ENCODE results near the gene ROCK2.
"Not testable (repeated sequence)": the region's sequence is repeated elsewhere in the genome, so short reads cannot be mapped to it uniquely, and the experiment has no call there.

The ROCK2 gene

DNA sequence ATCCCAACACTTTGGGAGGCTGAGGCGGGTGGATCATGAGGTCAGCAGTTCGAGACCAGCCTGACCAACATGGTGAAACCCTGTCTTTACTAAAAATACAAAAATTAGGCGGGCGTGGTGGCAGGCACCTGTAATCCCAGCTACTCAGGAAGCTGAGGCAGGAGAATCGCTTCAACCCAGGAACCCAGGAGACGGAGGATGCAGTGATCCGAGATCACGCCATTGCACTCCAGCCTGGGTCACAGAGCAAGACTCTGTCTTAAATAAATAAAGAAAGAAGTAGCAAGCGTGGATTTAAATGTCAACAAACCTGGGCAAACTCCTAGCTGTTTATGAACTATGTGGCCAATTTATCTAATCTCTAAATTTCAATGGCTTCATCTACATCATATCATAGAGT is 82.9 kb downstream of the ROCK2 start:
- not testable (repeated sequence) for DNase-seq

DNA sequence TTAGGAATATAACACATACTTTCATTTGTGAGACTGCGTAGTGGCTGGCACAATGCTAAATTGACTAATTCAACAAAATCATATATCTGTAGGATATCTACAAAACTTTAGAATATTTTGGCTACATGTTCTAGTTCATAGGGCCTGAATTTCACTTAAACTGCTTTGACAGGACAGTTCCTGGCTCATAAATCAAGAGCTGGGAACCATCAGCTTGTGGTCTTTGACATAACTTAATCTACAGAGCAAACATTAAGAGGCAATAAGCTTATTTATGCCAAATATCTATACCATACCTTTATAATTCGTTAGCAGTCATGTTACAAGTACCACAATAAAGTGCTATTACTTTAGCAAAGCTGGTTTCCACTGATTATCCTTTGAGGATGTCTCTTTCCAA is 83.5 kb downstream of the ROCK2 start:
- no peak for DNase-seq

DNA sequence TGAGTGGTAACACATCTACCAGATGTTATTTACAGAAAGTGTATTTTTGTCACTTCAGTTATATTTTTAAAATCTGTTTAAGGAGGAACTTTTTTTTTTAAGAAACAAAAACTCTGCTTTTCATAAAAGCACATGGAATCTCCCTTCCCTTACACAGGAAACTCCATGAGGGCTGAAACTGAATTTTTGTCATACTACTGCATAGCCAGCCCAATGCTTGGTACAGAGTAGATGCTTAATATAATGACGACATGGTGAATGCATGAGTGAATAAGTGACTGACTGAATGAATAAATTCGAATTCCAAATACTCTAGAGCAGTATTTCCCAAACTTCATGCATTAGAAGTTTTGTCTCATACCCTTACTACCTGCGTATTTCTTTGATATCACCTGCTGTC is 86.5 kb downstream of the ROCK2 start:
- DNase-seq: no peak

DNA sequence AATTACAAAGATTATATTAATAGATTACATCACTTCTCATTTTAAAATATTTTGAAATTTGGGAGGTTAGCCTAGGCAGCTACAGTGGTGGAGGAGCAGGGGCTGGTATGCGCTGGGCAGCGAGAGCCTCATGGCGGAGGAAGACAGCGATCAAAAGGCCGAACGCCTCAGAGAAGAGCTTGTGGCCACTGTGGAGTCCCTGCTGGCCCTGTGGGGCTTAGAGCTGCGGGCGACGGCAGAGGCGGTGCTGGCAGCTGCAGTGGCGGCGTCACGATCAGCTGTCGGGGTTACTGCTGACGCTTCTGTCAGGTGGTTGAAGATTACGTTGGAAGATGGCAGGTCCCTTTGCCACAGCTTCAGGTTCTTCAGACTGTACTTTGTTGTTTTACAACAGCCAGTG is 87.4 kb downstream of the ROCK2 start:
- no peak for DNase-seq

DNA sequence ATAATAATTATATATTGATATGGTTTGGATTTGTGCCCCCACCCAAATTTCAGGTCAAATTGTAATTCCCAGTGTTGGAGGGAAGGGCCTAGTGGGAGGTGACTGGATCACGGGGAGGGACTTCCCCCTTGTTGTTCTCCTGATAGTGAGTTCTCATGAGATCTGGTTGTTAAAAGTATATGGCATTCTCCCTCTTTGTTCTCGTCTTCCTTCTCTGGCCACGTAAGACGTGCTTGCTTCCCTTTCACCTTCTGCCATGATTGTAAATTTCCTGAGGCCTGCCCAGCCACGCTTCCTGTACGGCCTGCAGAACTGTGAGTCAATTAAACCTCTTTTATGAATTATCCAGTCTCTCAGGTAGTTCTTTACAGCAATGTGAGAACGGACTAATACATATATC is 88.3 kb downstream of the ROCK2 start:
- no peak for DNase-seq

DNA sequence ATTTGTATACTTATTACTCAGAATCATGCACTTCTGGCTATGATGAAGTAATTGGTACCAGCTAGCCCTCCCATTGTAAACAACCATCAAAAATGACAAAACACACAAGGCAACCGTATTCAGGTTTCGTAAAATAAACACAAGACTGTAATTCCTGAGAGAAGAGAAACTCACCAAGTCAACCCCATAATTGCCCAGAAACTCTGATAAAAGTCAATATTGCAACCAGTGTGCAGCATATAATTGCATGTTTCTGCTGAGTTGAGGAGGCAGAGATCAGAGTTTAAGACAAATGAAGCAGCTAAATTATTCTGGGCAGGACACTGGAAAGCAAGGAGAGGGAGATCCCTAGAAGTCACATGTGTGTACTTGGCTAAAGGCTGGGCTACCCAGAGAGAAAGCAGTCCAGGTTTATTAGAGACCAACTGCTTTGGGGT is 90.3 kb downstream of the ROCK2 start:
- no peak for DNase-seq

DNA sequence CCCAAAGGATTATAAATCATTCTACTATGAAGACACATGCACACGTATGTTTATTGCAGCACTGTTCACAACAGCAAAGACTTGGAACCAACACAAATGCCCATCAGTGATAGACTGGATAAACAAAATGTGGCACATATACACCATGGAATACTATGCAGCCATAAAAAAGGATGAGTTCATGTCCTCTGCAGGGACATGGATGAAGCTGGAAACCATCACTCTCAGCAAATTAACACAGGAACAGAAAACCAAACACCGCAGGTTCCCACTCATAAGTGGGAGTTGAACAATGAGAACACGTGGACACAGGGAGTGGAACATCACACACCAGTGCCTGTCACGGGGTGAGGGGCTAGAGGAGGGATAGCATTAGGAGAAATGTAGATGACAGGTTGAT is 92.0 kb downstream of the ROCK2 start:
- not testable (repeated sequence) for DNase-seq

DNA sequence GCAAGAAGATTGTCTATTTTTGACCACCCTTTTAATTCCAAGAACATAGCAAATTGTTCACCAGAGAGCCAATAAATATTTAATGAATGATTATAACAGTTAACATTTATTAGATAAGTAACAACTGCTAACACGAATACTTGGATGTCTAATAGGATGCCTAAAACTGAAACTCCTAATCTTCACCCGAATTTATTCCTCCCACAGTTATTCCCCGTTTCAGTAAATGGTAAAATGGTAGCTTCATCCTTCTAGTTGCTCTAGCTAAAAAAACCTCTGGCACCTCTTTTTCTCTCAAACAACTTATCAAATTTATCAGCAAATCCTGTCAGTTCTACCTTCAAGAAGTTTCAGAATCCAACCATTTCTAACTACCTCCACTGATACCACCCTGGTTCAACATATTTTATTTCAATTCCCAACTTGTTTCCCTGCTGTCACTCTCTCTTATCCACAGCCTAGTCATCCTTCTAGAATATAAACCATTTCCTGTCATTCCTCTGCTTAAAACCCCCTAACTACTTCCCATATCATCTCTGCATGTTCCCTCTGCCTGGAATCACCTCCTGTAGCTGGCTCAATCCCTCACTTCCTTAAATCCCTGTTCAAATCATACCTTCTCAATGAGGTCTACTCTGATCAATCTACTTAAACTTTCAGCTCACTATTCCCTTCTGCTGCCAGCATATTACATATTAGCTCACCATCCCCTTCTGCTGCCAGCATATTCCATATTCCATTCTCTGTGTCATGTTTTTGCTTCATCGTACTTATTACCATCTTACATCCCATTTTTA is 93.8 kb downstream of the ROCK2 start:
- no peak for DNase-seq

DNA sequence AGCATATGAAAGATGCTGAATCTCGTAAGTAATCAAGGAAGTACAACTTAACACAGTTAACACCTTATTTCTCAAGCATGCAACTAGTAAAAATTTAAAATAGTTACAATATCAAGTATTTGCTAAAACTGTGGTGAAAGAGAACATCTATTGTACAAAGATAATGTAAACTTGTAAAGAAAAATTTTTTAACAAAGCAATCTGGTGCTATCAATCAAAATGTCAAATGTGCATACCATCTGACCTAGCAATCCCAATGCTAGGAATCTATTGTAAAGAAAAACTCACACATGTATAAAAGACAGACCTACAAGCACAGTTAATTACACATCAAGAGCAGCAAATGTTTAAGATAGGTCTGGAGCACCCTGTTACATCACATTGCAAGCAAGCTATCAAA is 99.1 kb downstream of the ROCK2 start:
- no peak for DNase-seq

DNA sequence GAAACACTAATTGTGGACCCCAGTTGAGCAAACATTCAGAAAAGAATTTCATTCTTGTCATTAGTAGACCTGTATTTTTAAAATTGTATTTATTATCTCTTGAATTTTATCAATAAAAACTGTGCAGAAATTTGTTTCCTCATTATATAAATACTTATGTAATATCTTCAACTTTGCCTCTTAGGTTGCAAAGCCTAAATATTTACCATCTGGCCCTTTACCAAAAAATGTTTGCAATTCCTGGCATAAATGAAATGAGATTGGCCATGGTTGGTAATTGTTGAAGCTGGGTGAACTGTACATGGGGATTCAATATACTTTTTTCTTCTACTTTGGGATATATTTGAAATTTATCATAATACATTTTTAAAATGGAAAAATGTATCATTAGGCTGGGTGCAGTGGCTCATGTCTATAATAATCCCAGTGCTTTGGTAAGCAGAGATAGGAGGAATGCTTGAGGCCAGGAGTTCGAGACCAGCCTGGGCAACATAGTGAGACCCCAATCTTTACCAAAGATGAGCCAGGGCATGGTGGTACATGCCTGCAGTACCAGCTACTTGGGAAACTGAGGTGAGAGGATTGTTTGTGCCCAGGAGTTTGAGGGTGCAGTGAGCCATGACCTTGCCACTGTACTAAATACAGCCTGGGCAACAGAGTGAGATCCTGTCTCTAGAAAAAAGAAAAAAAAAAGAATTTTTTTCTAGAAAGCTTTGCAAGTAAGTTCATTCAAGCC is 100.2 kb downstream of the ROCK2 start:
- DNase-seq: no peak

DNA sequence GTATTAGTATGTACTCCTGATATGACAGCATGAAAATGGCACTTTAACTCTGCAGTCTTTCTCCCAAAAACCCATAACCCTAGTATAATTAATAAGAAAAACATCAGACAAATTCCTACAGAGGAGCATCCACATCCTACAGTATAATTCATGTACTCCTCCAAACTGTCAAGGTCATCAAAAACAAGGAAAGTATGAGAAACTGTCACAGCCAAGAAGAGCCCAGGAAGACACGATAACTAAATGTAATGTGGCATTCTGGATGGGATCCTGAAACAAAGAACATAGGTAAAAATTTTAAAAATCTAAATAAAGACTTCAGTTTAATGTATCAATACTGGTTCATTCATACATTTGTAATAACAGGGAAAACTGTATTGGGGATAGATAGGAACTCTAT is 100.9 kb downstream of the ROCK2 start:
- no peak for DNase-seq

DNA sequence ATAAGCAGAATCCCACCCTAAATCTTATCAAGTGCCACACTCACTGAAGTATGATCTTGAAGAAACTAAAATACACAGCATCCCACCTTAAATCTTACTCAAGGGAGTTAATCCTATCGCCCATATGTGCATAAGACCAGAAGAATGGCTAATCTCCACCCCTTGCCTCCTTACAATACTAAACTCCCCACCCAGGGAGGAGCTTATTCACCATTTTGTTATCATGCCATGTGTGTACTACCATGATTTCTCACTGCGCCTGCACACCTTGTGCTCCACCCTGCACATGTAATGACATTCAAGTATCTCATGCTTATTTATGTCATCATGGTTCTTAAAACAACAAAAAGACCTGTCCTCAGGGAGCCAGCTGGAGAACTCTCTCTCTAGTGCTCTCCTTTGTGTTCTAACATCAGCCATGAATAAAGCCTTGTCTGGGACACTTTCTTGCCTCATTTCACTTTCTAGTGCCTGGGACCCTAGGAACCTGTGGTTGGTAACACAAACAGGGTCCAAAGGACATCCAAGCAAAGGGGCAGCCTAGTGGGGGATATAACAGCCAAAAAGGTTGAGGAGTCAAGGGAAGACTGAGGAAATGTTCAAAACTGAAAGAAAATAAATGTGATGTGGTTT is 101.8 kb downstream of the ROCK2 start:
- no peak for DNase-seq

DNA sequence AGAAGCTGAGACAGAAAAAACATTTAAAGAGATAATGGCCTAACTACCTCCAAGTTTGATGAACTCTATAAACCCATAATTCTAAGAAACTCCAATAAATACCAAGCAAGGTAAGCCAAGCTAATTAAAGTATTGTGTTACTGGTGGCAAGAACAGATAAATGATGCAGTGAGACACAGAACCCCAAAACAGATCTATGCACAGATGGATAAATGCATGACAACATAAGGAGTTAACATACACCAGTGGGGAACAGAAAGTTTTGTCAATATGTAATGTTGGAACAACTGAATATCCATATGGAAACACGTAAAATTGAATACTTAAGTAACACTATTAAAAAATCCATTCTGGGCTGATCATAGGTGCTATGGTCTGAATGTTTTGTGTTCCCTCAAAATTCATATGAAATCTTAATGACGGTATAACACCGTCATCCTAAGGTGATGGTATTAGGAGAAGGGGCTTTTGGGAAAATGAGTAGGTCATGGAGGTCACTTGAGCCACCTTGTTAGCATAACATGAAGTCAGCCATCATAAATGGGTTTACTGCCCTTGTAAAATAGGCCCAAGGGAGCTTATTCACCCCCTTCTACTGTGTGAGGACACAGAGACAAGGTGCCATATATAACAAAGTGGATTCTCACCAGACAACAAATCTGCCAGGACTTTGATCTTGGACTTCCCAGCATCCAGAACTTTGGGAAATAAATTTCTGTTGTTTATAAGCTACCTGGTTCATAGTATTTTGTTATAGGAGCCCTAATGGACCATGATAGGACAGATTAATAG is 102.8 kb downstream of the ROCK2 start:
- no peak for DNase-seq

DNA sequence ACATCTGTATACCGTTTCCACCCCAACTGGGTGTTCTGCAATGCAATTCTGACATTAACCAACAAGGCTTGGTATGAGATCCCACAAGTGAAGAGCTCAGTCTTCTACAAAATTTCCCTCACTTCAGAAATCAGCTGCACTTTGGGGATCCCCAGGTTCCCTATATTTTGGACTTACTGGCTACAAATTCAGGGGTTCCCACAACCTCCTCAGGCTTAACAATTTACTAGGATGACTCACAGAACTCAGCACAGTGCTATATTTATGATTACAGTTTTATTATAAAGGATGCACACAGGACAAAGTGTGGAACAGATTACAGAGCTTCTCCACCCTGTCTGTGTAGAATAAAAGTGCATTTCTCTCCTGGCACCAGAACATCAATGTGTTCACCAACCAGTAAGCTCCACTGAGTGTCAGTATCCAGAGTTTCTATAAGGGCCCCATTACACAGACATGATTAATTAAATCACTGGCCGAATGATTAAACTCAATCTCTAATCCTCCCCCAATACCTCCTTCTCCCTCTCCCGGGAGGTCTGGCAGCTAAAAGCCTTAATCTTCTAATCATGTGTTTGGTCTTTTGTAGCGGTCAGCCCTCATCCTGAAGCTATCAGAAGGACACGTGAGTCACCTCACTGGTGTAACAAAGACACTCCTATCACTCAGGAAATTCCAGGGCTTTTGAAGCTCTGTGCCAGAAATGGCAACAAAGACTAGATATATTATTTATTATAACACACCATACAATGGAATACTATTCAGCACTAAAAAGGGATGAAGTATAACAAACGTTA is 104.6 kb downstream of the ROCK2 start:
- DNase-seq: no peak

DNA sequence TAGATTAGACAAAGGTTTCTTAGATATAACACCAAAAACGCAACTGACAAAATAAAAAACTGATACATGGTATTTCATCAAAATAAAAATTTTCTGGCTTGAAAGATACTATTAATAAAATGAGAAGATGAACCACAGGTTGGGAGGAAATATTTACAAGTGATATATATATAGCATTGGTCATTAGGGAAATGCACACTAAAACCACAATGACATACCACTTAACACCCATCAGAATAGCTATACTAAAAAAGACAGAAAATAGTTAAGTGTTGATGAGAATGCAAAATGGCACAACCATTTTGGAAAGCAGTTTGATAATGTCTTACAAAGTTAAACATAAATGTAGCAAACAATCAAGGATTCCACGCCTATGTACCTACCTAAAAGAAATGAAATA is 105.3 kb downstream of the ROCK2 start:
- DNase-seq: no peak

DNA sequence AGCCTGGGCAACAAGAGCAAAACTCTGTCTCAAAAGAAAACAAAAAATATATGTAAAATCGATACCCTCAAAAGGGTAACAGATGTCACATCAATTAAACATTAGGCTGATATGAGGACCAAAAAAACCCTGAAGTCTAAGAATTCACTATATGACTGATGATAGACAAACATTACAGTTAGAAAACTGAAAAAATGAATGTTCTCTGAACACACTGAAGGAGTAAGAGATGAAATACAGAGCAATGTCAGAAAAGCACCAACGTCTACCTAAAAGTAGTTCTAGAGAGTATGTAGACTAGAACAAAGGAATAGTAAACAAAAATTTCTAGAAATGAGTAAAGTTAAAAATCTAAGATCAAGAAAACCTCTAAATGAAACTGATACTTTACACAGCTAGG is 107.3 kb downstream of the ROCK2 start:
- no peak for DNase-seq

DNA sequence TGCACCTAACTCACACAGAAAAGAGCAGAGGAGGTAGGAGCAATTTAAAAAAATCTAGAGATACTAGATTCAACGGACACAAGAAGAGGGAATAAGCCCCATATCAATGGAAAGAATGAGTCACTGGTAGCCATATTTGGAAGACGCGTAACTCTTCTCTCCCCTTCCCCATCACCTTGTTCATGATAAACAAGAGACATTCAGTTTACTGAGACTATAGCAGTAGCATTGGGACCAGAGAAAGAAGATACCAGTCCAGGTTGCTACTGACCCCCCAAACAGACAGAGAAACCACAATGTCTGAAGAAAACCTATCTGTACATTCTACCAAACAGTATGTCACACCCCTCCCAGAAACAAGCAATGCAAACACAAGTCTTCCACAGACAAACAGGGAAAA is 108.1 kb downstream of the ROCK2 start:
- DNase-seq: no peak

DNA sequence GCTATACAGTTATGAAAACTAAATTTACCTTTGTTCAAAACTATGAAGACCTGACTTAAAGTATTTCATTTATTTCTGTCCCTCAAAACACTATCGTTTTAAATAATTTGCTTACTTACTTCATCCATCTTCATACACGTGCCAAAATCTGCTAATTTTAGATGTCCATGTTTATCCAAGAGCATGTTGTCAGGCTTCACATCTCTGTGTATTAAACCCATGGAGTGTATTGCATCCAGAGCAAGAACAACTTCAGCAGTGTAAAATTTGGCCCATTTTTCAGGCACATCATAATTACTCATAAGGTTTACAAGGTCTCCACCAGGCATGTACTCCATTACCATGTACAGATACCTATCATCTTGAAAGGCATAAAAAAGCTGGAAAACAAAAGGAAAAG is 108.9 kb downstream of the ROCK2 start:
- DNase-seq: no peak

DNA sequence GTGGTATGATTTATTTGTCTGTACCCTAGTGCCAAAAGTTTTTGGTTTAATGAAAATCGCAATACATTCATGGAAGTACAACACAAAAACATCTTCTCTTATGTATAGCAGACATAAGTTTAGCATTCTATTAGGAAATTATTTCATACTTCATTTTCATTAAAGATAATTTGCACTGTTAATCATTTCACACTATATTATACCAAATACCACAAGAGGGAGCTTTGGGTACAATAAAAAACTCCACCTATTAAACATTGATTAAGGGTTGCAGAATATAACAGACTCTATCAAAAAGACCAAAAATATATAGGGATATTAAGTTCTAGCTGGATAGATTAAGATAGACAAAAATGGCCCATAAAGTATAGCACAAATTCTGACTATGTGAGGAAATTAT is 110.1 kb downstream of the ROCK2 start:
- no peak for DNase-seq

DNA sequence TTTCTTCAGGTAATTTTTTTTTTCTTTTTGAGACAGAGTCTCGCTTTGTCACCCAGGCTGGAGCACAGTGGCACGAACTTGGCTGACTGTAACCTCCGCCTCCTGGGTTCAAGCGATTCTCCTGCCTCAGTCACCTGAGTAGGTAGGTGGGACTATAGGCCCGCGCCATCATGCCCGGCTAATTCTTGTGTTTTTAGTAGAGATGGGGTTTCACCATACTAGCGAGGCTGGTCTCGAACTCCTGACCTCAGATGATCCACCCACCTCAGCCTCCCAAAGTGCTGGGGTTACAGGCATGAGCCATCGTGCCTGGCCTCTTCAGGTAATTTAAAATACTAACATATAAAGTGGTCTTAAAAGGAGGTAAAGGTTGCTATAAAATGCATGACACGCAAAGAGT is 113.2 kb downstream of the ROCK2 start:
- DNase-seq: not testable (repeated sequence)

DNA sequence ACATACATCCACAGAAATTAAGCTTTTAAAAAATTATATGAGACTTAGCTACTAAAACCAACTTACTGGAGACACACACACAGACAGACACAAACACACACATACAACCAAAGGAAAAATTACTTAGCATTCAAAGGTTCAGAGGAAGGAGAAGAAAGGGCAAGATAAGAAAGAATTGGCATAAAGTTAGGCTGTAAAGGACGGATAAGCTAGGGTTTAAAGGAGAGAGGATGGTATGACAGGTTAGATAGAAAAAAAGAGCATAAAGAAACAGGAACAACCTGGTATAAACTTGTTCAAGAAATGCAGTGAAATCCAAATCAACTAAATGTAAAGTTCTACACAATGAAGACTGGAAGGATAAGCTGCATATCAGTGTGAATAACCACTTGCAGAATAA is 115.7 kb downstream of the ROCK2 start:
- no peak for DNase-seq

DNA sequence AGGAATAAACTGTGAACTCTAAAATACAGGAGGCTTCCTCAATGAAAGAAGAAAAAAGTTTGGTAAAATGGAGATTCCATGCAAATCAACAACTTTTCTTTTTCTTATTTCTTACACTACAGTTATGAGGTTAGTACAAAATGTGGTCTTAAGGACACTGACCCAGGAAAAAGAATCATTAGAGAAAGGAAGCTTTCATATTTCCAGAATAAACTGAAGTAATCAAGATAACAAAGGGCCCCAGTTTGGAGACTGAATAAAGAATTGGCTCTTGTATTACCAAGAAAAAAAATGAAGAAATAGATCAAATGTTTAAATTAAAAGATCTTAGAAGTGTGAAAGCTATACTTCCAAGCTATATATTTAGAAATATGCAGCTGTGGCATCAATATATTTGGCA is 116.8 kb downstream of the ROCK2 start:
- DNase-seq: no peak
